GM12872 (cell line): ENCODE results near the gene RUNX2.

Source experiments
- TF ChIP-seq, protein P1 (sequence below): IDR thresholded peaks from 3 replicates; pipeline ENCODE4 v1.5.1; 2011; ENCODE audit warnings: low read depth, mild to moderate bottlenecking, low read length, moderate library complexity; ENCODE audit not compliant: insufficient read depth

Gene RUNX2

DNA sequence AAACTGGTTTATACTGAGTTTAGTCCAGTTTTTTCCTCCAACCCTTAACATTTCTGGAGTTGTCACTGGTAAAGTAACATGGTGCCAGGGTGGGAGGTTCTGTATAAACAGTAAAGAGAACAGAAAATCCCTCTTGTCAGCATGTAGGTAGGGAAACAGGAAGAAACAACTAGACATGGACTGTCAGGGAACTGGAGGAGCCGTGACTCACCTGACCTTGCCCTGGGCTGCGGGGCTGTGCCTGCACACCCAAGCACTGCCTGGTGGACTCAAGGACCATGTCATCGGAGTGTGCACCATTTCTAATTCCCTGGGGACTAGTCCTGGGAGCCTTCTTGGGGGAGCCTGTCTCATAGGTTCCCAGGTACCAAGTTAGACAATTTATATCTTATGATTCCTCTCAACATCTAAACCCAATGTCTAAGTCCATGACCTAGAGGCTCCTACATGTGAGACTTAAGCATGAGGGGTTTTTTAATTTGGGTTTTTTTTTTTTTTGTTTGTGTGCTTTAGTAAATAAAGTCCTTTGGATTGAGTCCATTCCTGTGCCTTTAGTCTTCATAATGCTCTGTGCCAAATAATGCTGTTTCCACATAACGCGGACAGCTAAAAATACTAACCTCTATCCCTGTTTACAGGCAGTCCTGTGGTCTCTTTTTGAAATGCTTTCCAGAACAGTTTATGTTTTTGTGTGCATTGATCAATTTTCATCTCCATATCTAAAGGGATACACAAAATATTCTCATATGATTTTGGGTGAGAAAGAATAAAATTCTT is 186.5 kb downstream of the RUNX2 start:
- TF ChIP-seq, protein P1, sequence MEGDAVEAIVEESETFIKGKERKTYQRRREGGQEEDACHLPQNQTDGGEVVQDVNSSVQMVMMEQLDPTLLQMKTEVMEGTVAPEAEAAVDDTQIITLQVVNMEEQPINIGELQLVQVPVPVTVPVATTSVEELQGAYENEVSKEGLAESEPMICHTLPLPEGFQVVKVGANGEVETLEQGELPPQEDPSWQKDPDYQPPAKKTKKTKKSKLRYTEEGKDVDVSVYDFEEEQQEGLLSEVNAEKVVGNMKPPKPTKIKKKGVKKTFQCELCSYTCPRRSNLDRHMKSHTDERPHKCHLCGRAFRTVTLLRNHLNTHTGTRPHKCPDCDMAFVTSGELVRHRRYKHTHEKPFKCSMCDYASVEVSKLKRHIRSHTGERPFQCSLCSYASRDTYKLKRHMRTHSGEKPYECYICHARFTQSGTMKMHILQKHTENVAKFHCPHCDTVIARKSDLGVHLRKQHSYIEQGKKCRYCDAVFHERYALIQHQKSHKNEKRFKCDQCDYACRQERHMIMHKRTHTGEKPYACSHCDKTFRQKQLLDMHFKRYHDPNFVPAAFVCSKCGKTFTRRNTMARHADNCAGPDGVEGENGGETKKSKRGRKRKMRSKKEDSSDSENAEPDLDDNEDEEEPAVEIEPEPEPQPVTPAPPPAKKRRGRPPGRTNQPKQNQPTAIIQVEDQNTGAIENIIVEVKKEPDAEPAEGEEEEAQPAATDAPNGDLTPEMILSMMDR, result no peak

DNA sequence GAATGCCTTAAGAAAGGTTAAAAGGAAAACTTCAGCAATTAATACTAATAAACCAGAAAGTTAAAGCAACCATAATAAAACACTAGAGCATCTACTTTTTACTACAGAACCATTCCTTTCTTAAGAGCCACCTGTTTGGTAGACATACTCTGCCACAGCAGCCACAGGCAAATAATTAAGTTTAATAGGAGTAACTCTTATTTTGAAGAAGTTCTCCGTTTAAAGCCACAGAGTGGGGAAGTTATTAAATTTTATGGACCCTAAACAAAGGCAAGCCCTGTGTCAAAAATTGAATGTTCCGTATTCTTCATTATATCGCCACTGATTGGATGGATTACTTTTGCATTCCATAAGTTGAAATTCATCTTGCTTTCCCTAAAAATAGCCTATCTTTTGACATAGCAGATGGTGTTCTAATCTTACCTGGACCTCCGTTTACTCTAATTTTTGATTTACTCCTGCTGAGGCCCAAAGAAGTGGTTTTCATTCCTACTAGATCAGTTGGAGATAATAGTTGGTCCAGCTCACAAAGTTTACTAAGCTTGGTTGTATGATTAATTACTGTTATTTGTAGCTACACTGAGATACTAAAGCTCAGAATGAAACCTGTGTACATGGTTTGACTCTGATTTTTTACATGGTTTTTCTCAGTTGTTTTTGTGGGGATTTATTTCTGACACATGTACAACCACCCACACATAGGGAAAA is 190.0 kb downstream of the RUNX2 start:
- TF ChIP-seq, protein P1, result no peak

DNA sequence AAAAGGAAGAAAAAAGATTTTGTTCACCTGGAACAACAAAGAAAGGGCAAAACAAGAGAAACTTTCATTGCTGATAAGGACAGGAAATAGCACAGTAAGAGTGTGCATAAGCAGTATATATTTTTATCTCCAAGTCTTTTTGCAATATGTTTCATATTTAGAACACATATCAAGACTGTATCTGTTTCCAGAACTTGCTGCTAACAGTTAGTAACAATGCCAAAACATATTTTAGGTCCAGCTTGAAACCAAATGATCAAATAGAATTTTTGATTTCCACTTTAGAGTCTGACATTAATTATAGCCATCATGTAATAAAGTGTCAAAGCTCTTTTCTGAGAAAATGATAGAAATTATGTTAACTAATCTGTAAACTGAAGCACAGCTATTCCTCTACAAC is 193.1 kb downstream of the RUNX2 start:
- TF ChIP-seq, protein P1, result no peak

DNA sequence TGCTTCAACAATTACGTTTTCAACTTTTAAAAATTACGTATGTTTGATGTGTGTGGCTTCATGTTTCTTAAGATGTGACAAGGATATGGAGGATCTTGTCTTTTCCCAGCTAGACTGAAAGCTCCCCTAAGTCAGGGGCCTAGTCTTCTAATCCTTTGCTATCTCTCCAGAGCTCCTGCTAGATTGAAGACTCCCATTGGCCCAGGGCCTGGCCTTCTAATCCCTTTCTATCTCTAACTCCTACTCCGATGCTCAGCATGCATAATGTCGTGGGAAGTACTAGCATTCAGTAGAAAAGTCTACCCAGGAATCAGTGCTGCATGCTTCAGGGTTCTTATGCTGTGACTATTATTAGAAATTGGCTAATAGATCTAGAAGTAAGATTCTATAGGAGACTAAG is 194.4 kb downstream of the RUNX2 start:
- TF ChIP-seq, protein P1, result no peak

DNA sequence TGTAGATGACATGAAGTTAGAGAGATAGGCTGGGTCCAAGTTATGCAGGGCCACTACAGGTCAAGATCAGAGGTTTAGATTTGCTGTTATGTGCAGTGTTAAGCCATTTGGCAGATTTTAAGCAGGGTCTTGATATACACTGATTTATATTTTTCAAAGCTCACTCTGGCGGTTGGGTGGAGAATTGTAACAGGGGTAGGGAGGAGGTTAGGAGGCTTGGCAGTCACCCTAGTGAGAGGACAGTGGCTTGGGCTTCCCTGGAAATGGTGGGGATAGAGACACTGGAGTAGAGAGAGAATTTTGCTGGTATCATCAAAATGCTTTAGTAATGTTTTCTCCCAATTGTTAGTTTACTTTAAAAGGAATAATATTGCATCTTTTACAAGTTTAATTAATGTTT is 199.1 kb downstream of the RUNX2 start:
- TF ChIP-seq, protein P1, result no peak

DNA sequence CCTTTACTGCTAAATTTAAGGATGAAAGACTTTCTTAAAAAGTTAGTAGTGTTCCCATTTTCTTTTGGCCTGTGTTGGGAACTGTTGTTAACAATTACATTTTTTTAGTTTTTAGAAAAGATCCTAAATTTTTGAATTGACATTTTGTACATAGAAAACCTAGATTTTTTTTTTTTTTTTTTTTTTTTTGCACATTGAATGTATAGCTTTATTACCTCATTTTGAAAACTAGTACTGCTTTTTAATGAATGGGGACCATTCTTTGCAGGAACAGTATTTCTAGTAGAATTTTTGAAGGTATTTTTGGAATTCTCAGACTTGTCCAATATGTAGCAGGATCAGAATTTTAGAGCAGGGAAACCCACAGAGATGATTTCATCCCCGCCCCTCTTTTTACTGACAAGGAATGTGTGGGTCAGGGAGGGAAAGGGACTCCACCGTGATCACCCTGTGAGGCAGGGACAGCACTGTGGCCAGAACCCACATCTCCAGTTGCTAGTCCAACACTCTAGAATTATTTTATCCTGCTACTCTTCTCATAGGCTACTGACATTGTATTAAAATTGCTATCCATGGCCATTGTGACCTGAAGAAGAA is 204.0 kb downstream of the RUNX2 start:
- TF ChIP-seq, protein P1, result no peak

DNA sequence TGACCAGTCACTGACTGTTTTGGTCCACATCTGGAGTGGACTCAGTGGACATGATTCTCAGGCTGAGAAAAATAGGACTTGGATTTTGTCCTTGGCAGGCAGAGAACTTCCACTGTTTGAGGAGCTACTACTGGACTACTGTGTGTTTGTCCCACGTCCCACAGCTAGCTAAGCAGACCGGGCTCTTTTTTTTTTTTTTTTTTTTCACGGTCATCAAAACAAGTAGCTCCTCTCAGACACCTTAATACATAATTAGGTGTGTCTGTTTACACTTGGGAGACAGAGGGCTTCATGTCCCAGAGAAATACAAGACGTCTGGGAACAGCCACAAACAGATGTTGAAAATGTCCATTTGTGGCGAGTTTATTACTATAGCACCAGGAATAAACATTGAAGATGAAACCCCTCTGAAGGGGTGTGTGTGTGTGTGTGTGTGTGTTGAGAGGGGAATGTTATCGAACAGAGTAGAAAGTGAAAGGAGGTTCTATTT is 204.6 kb downstream of the RUNX2 start:
- TF ChIP-seq, protein P1, result no peak
